ENCODE data around the gene INO80C.

INO80C gene

DNA sequence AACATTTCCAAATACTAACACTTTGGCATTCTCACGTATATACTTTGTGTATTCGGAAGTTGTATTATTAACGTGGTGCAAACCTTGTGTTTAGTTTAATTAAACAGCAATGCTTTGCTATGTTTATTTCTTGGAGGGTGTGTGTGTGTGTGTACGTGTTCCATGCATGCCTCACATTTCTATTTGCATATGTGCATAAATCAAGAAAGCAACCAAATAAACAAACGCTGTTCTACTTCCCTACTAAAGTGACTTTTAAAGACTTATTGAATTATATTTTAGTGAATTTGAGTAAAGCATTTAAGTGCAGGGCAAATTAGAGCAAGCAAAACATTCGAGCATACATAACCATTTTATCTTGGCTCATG, 66.4 kb downstream of the INO80C start:
- CTCF ChIA-PET, result no interaction called here
- TF ChIP-seq, protein P1, sequence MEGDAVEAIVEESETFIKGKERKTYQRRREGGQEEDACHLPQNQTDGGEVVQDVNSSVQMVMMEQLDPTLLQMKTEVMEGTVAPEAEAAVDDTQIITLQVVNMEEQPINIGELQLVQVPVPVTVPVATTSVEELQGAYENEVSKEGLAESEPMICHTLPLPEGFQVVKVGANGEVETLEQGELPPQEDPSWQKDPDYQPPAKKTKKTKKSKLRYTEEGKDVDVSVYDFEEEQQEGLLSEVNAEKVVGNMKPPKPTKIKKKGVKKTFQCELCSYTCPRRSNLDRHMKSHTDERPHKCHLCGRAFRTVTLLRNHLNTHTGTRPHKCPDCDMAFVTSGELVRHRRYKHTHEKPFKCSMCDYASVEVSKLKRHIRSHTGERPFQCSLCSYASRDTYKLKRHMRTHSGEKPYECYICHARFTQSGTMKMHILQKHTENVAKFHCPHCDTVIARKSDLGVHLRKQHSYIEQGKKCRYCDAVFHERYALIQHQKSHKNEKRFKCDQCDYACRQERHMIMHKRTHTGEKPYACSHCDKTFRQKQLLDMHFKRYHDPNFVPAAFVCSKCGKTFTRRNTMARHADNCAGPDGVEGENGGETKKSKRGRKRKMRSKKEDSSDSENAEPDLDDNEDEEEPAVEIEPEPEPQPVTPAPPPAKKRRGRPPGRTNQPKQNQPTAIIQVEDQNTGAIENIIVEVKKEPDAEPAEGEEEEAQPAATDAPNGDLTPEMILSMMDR (conservative IDR thresholded peaks at IDR 0.05; ENCODE audit: low read depth), result no peak
- no peak for DNase-seq (ENCODE audit: low spot score)
- POLR2A ChIA-PET (ENCODE audit: low non-redundant PET), result no interaction called here
- H3K27ac ChIP-seq, result no peak overlapping the region

DNA sequence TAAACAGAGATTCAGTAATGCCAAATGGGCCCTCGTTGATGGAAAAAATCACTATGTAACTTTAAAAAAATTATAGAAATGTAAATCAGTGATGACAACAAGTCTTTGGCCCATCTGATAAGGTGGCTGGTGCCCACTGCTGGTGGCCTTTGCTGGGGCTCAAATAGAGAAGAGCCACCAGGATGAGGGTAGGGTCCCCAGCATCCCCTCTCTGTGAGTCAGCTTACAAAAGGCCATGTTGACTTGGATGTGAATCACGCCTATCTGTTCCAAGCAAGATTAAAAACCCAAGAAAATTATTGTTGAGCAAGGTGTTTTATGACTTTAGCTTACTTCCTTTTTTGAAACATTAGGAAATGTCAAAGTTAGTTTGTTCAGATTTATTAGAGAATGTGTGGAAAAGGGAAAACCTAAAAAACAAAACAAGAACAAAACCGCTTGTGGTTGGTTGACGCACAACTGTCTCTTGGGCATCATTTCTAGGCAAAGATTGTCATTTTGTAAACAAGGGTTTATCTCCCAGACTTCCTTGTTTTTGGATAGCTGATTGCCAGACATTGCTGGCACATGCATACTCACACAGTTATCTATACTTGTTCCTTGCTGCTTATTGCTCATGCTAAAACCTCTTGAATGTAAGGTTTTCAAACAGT, 66.9 kb downstream of the INO80C start:
- CTCF ChIA-PET, result no interaction called here
- POLR2A ChIA-PET (ENCODE audit: low non-redundant PET), result no interaction called here
- no peak overlapping the region for H3K27ac ChIP-seq

DNA sequence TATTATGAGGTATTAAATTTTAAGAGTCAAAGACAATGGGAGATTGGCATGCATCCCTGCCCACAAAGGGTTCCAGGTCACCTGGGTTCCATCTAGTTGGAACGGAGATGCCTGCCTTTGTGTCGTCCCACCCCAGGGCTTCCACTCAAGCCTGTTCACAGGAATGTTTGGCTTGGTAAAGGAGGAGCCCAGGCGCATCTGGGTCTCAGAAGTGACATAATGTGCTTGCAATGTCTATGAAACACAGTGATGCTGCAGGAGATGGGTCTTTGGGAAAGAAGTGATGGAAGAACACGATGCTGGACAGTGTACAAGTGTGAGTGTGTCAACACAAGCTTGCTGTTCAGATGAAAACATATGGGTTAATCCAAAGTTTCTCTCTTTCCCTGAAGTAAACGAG, 71.0 kb downstream of the INO80C start:
- DNase-seq (ENCODE audit: low spot score), result no peak
- TF ChIP-seq, protein P1 (conservative IDR thresholded peaks at IDR 0.05; ENCODE audit: low read depth), result no peak
- ChIA-PET CTCF (interaction anchor here (0.6 kb wide), 1 partner anchor 851 kb away, joined by 3 read pairs; no protein-coding TSS in a partner anchor), POLR2A (ENCODE audit: low non-redundant PET) (no interaction called here)
- H3K27ac ChIP-seq, result no peak overlapping the region

More for the DNA sequence above, 66.9 kb downstream of the INO80C start:
- DNase-seq (ENCODE audit: low spot score), result no peak
- TF ChIP-seq, protein P1 (conservative IDR thresholded peaks at IDR 0.05; ENCODE audit: low read depth), result no peak

DNA sequence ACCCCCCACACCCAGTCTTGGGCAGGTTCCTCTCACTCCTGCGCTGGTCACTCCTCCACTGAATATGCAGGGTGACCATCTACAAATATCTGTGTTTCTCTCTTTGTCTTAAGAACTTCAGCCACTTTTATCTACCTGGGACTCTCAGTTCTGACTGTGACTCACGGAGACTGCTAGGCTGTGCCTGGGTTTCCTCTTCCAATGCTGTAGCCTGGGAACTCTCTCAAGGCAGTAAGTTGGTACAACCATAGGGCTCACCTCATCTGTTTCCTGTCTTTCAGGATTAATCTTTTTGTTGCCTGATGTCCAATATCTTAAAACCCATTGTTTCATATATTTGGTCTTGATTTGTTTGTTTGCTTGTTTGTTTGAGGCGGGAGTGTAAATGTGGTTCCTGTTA, 73.4 kb downstream of the INO80C start:
- no peak for DNase-seq (ENCODE audit: low spot score)
- TF ChIP-seq, protein P1 (conservative IDR thresholded peaks at IDR 0.05; ENCODE audit: low read depth), result no peak
- no peak overlapping the region for H3K27ac ChIP-seq
- POLR2A ChIA-PET (ENCODE audit: low non-redundant PET), result no interaction called here
- CTCF ChIA-PET, result no interaction called here

DNA sequence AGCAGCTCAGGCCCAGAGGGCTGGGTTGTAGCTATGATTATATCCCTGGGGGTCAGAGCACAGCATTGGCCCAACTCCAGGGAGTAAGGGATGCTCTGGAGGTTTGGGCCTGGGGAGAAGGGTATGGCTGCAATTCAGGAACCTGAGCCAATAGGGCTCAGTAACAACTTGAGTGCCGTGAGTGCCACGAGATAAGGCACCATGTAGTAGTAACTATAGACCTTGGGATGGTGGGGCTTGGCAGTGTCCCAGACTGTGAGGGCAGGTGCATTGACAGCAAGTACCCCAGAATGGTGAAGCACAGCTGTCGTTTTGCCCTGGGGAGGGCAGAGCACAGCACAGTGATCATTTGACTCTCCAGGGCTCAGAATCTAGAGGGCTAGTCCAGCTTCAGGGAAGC, 75.5 kb downstream of the INO80C start:
- TF ChIP-seq, protein P1 (conservative IDR thresholded peaks at IDR 0.05; ENCODE audit: low read depth), result no peak
- no peak overlapping the region for H3K27ac ChIP-seq
- ChIA-PET CTCF (no interaction called here), POLR2A (ENCODE audit: low non-redundant PET) (no interaction called here)
- DNase-seq (ENCODE audit: low spot score), result no peak

DNA sequence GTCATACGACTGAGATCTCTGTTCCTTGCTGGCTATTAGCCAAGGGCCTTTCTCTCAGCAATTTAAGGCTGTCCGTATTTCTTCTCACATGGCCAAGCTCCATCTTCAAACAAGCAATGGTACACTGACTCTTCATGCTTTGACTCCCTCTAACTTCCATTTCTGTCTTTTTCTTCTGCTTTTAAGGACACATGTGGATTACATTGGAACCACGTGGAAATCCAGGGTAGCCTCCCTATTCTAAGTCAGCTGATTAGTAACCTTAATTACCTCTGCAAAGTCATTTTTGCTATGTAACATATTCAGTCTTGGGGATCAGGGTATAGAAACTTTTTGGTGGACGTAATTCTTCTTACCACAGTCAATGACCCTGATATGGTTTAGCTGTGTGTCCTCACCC, 79.2 kb downstream of the INO80C start:
- TF ChIP-seq, protein P1 (conservative IDR thresholded peaks at IDR 0.05; ENCODE audit: low read depth), result no peak
- no peak overlapping the region for H3K27ac ChIP-seq
- CTCF ChIA-PET, result no interaction called here
- POLR2A ChIA-PET (ENCODE audit: low non-redundant PET), result no interaction called here
- DNase-seq (ENCODE audit: low spot score), result no peak

All from RWPE1 (cell line).